Inferior parietal cortex (tissue), 1 donor: ENCODE results near the gene RASAL2.
"Not testable (repeated sequence)": the region's sequence is repeated elsewhere in the genome, so short reads cannot be mapped to it uniquely, and the experiment has no call there.

Experiments
- DNase-seq: peaks from one replicate; pipeline ENCODE4 v3.0.0-alpha.2; 2016; ENCODE audit errors: extremely low spot score

The RASAL2 gene

GRCh38 chr1:178388418-178389145, 294.7 kb downstream of the RASAL2 start:
- DNase-seq, result no peak

GRCh38 chr1:178389441-178389840, 295.5 kb downstream of the RASAL2 start:
- no peak for DNase-seq

DNA sequence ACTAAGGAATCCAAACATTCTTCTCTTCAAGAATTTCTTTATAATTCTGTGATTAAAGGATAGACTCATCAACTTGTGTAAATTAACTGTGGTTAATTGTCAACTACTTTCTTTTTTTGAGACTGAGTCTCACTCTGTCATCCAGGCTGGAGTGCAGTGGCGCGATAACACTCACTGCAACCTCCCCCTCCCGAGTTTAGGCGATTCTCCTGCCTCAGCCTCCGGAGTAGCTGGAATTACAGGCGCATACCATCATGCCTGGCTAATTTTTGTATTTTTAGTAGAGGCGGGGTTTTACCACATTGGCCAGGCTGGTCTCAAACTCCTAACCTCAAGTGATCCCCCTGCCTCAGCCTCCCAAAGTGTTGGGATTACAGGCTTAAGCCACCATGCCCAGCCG, 296.4 kb downstream of the RASAL2 start:
- not testable (repeated sequence) for DNase-seq

DNA sequence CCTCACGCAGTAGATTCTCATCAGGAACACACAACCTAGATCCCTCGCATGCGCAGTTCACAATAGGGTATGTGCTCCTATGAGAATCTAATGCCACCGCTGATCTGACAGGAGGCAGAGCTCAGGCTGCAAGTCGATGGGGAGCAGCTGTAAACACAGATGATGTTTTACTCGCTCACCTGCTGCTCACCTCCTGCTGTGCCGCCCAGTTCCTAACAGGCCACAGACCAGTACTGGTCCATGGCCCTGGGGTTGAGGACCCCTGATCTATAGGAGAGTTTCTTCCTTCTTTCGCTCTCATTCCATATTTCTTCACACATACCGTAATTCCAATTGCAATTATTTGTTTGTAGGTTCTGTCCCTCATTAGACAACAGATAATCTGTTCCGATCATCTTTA, 299.5 kb downstream of the RASAL2 start:
- DNase-seq, result no peak

DNA sequence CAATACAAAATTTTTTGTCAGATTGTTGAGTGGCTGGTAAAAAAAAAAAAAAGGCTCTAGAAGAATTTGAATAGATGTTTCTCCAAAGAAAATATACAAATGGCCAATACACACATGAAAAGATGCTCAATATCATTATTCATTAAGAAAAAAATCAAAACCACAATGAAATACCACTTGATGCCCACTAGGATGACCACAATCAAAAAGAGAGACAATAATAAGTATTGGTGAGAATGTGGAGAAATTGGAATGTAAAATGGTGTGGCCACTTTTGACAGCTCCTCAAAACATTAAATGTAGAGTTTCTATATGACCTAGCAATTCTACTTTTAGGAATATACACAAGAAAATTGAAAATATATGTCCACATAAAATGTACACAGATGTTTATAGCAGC, 302.9 kb downstream of the RASAL2 start:
- DNase-seq, result no peak

- no peak for DNase-seq
These were observed 303.8 kb downstream of the RASAL2 start for GRCh38 chr1:178397678-178398077.

DNA sequence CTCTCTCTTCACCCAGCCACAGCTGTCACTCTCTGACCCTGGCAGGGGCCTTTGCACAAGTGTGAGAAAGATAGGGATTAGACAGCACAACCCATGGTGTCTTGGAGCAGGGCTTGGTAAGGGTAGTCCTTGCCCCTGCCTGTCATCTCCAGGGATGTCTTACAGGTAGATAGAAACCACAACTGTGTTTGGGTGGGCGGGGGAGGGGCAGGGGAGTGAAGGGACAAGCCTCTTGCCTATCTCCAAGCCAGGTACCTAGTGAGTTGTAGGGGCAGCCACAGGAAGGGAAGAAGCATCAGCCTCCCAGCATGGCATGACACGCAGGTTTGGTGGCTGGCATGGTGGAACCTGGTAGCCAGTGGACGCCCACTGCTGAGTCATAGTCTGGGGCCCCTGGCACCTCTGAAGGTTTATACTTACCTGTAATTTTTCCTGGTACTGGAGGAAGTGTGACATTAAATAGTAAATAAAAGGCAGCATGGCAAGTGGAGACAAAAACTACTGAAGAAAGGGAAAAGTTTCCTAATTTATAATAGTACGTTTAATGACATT, 305.3 kb downstream of the RASAL2 start:
- no peak for DNase-seq

DNA sequence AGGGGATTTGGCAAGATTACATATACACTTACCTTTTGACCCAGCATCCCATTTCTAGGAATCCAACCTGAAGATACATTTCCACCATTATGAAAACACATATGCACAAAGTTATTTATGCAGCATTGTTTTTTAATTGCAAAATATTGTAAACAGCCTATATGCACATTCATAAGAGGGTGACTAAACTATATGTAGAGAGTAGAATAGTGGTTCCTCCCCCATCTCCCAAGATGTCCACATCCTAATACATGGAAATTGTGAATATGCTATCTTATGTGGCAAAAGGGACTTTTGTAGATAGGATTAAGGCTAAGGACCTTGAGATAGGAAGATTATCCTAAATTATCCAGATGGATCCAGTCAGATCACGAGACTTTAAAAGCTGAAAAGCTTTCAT, 311.2 kb downstream of the RASAL2 start:
- no peak for DNase-seq

DNA sequence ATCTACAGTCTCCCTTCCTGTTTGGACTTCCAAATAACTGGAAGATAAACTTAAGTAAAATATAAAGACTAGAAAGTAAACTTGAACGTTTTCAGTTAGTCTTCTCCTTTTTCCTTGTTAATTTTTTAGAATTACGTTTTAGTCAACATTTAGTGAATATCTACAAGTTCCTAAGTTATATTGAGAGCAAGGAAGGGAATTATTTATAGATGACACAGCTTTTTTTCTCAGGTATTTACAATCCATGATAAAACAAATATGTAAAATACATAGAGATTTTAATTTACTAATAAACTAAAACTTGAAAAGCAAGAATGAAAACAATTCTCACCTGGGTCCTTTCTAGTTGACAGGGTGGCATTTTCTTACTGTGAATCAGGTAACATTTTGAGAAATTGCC, 313.3 kb downstream of the RASAL2 start:
- no peak for DNase-seq

DNA sequence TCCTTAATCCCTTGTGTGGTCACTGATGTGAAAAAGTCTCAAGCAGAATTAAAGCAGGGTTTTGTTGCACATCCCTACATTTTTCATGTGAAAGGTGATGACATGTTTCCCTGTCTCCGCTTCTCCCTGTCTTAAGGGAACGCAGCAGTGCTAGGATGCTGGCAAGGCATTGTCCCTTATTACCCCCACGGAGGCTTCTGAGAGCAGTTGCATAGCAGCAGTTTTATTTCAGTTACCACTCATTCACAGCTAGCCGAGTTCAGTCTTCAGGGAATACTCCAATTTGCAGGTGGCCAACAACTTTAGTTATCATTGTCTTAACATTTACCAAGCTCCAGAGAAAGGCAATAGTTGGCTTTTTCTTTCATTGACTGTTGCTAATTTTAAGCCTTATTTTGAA, 313.8 kb downstream of the RASAL2 start:
- DNase-seq, result no peak

GRCh38 chr1:178408871-178409270, 315.0 kb downstream of the RASAL2 start:
- DNase-seq, result no peak

DNA sequence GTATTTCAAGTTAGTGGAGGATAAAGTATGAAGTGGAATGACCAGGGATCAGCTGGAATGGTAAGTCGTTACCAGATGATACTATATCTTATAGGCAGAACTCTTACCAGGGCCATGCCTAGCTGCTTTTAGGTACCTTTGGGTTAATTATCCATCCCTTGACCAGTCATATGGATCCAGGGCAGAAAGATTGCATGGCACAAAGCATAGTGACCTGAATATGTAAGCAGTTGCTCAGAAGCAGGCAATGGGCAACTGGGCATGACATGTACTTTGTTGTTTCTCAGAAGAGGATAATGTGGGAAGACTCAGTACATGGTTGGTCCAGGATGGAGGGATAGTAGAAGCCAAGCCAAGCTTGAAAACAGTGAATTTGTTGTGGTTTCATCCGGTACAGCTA, 315.6 kb downstream of the RASAL2 start:
- no peak for DNase-seq

DNA sequence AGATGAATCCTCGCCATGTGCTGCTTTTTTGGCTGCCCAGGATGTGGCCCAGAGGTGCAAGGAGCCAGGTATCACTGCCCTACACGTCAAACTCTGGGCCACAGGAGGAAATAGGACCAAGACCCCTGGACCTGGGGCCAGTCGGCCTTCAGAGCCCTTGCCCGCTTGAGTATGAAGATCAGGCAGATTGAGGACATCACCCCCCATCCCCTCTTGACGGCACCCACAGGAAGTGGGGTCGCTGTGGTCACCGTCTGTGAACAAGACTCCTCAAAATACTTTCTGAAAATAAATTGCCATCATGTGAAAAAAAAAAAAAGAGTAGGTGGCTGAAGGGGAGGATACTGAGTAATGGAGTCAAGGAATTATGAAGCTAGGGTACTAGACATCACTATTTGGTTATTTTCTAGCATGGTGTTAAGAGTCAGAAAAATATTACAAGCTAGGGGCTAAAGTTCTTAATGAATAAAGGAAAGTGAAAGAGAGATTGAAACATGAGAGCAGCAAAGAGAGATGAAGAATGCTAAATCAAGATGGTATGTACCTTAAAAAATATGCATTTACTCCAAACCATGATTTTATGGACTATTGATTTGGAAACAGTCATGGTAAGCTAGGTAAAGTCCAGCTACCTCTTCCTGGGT, 318.0 kb downstream of the RASAL2 start:
- DNase-seq, result no peak

DNA sequence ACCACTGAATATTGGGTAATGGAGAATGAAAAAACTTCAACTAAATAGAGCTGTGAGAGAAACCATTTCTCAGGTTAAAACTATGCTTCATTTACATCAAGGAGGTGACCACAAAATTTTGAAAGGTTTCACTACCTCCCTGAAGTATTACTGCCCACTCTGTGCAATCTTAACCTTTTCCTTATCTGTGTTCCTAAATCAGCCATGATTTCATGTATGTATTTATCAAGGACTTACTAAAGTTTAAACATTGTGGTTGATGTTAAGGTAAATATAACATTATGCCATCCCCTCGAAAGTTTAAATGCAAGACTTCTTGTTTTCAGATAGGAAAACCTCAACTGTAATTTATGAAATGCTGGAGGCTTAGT, 318.5 kb downstream of the RASAL2 start:
- DNase-seq, result no peak

- DNase-seq, result no peak
These were observed 324.0 kb downstream of the RASAL2 start for GRCh38 chr1:178417858-178418257.

GRCh38 chr1:178418284-178418955, 324.5 kb downstream of the RASAL2 start:
- DNase-seq, result no peak

- DNase-seq, result no peak
These were observed 340.5 kb downstream of the RASAL2 start for GRCh38 chr1:178434360-178434759.

DNA sequence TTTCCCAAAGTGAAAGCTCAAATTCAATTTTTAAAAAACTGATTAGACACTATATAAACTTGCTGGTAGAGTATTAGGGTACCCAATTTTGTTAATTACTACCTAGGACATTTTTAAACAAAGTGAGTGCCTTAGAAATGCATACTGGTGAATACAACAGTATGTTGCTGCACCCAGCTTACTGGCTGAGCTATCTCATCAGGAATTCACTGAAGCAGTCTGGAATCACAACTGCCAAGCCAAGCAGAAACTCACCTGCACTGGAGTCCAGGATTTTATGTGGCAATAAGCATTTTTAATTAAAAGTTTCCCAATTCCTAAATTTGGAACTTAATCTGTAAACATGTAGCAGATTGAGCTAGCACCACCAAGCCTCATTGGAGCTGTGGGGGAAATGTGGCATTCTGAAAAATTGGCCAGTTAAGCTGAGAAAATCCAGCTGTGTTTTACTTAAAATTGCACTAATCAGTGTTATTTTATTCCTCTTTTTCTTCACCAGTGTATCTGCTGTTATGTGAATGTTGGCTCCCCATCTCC, 341.1 kb downstream of the RASAL2 start:
- DNase-seq, result no peak

- no peak for DNase-seq
These were observed 343.0 kb downstream of the RASAL2 start for GRCh38 chr1:178436899-178437298.

DNA sequence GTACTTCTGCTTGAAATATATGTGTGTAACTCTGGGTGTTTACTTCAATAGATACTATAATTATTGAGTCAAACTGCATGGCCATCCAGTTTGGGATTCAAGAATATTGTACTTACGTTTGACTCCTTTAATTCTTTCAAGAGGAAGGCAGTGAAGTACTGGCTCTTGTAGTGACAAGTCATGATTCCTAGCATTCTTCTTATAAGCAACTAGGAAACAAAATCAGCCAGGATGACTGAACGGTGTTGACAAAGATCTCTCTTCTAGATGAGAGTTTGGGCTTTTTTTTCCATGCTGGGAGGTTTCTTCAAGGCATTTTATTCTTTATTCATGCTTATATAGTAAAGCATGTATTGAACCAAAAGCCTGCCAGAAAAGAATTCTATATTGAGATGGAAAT, 344.5 kb downstream of the RASAL2 start:
- DNase-seq, result no peak

- no peak for DNase-seq
These were observed 349.0 kb downstream of the RASAL2 start for GRCh38 chr1:178442925-178443324.

GRCh38 chr1:178450871-178451270, 357.0 kb downstream of the RASAL2 start:
- no peak for DNase-seq

GRCh38 chr1:178451529-178451928, 357.6 kb downstream of the RASAL2 start:
- DNase-seq, result no peak
